Measurements from ENCODE around the gene OR14A16.

Gene OR14A16, protein sequence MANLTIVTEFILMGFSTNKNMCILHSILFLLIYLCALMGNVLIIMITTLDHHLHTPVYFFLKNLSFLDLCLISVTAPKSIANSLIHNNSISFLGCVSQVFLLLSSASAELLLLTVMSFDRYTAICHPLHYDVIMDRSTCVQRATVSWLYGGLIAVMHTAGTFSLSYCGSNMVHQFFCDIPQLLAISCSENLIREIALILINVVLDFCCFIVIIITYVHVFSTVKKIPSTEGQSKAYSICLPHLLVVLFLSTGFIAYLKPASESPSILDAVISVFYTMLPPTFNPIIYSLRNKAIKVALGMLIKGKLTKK

DNA sequence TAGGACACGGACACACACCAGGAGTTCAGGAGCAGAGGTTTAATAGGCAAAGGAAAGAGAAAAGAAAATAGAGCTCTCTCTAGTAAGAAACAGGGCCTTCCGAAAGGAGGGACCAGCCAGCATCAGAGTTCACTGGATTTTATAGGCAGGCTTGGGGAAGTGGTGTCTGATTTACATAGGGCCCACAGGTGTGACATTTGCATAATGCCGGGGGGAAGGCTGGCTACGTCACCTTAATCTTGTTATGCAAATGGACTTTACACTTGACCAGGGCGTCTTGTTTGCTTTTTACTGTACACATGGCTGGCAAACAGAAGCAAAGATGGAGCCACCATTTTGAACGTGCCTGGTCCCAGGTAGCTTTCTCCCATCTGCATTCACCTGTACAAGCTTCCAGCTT lies at the start of gene OR14A16:
OR14A16 (minus strand) TSS at position 97 of the 400 bp plus-strand sequence. CDS start 8,390 bp downstream, outside the sequence.
- FAIRE-seq, result no peak

DNA sequence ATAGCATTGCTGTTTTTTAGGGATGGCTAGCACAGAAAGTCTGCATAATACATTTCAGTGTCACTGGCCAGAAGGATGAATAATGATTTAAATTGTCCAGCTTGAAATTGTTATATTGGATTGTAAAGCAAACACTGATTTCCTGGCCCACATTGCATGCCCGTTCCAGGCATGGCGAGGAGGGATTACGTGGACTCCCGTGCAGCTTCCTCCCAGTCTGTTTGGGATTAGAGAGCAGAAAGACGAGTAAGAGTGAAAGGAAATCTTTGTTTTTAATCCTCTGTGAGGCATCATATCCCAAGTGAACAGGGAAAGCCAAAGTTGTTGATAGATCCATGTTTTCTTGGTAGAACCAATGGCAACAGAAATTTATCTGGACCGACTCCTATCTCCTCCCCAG lies 41.5 kb upstream of the OR14A16 start:
- FAIRE-seq, result no peak

DNA sequence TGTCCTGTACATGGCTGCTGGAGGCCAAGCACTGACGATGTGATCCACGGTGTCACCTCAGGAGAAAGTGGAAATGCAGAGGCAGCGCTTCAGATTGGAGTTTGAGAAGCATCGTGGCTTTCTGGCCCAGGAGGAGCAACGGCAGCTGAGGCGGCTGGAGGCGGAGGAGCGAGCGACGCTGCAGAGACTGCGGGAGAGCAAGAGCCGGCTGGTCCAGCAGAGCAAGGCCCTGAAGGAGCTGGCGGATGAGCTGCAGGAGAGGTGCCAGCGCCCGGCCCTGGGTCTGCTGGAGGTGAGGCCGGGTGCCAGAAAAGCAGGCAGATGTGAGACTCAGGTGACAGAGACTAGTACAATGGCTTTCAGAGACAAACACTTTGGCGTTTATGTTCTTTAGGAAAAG lies 40.7 kb upstream of the OR14A16 start:
- FAIRE-seq, result no peak

DNA sequence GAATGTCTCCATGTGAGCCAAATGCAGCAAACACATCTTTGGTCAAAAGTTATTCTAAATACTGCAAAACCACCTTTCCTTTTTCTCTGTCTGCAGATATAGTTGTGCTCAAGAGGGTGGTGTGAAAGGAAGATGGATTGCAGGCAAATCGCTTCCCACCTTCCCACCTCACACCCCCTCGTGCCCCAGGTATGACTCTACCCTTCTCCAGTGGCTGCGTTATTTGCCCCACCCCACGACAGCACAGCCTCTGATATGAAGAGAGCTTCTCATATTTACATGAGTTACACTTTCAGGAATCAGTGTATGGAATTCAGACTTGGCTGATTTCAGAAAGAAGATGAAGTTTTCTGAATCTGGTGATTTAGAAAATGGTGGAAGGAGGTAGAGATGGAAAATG lies 38.8 kb upstream of the OR14A16 start:
- FAIRE-seq, result no peak

DNA sequence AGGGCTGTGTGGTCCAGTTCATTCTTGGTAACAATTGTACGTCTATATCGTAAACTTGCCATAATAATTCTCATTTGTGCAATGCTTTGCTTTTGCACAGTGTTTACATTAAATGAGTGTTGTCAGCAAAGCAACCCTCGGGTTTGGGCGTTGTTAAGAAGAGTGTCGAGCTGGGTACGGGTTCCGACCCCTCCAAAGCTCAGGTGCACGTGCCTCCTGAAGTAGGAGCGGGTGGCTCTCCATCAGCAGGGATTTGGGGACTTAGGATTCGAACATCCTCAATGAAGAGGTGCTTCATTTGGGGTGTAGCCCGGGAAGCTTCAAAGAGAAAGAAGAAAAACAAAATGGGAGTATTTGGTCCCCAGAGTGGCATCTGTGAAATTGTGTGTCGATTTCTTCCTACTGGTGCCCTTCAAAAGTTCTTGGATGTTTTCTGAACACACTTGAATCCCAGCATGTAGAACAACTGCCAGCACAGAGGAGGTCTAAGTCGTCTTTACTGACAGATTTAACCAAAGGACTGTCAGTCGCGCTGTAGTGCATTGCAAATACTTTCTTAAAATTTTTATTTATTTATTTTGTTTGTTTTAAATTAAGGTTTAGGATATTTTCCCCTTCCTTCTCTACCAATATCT lies 34.2 kb upstream of the OR14A16 start:
- no peak for FAIRE-seq

DNA sequence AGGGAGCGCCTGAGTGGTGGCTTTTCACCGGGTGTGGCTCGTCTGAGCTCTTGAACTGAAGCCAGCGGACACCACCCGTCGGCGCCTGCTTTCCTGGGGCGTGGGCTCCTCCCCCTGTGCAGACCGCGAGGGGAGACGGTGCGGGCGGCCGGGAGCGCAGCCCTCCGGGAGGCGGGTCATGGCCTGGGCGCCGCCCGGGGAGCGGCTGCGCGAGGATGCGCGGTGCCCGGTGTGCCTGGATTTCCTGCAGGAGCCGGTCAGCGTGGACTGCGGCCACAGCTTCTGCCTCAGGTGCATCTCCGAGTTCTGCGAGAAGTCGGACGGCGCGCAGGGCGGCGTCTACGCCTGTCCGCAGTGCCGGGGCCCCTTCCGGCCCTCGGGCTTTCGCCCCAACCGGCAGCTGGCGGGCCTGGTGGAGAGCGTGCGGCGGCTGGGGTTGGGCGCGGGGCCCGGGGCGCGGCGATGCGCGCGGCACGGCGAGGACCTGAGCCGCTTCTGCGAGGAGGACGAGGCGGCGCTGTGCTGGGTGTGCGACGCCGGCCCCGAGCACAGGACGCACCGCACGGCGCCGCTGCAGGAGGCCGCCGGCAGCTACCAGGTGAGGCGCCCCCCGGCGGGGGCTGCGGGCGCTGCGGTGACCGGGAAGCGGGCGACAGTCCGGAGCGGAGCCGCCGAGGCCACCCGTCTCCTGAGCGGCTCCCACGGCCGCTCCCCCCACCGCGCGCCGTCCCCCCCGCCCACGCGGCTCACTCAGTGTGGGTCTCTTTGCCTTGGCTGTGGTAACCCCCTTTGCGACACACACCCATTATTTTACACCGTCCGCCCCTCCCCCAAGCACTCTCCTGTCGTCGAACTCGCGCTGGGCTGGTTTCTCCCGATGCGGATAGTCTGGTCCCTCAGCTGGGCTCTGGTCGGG lies 33.4 kb upstream of the OR14A16 start, which contains the start of gene TRIM58:
TRIM58 (plus strand) TSS at position 119 of the 916 bp plus-strand sequence; CDS start at position 179, 60 bp downstream.
- no peak for FAIRE-seq

DNA sequence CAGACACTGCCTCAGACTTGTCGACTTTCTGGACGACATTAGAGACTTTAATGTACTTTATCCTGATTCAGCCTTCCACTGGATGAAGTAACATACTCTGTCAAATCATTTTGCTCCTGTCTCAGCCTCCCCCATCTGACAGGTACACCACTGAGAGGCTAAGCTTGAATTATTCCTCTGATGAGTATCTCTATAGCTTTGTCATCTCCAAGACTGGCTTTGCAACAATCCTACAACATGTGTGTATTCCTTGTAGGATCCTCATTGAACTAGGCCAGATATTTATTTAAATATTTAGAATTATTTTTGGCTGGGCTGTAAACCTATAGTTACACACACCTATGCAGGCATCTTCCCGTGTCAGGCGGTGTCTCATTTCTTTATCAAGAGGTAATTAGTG lies 32.0 kb upstream of the OR14A16 start:
- FAIRE-seq, result no peak

DNA sequence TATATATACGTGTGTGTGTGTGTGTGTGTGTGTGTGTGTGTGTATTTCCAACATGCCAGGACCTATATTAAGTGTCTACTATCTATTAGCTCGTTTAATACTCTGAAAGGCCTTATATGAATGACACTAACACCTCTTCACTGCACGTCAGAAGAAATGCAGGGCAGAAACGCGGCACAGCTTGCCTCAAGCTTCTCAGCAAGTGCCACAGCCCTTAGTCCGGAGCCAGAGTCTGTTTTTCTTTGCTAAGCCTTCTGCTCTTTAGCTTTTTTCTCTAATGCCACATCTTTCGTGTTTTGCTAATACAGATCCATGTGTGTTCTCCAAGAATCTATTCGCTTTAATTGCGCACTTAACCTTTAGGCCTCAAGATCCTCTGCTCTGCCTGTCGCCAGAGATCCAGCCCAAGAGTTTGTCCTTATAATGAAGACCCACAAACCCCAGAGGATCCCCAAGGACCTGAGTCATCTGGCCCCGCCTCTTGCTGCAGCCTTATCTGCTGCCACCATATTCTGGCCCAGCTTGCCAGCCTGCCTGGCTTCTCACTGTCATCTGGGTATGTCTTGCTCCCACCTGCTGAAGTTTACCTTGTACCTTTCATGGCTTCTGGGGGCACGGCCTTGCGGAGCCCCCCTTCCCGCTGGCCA lies 31.1 kb upstream of the OR14A16 start:
- no peak for FAIRE-seq

DNA sequence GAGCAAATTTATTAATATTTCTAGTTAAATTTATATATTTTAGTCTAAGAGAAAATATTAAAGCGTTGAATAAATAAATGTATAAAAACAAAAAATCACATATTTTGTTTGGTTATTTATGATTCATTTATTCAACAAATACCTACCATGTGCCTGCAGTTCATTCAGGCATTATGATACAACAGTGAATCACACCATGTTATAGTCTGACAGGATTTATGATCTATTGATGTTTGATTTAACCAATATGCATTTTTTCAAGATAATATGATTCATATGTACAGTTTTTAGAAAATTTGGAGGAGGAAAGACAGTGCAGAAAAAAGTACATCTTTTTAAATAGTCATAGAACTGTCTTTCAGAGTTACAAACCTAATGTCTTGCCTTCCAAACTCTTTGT lies 25.7 kb upstream of the OR14A16 start:
- no peak for FAIRE-seq

DNA sequence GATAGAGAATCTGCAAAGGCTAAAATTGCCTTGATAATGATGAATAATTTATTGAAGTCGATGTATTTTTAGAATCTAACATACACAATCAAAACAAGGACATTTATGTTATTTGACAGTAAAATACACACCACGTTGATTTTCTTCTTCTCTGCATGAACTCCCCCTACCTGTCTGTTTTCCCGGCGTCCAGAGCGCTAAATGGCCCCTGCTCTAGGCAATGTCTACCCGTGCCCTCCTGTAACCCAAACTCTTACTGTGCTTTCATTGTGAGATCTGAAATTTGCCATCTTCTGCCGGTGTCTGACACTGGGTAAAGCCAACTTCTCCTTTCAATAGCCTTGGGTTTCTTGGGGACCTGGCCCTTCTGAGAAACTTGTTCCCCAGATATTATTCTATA lies 24.4 kb upstream of the OR14A16 start:
- FAIRE-seq, result no peak

DNA sequence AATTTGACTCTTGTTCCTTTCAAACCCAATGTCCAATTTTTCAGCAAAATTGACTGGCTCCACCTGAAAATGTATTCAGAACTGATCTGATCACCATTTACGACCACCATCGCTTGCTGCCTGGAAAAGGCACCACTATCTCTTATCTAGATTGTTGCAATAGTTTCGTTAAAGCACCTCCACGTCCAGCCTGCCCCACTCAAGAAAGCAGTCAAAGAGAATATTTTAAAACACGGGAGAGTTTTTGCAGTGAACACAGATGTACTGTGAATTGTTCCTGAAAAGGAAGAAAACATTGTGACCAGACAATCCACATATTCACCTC lies 21.7 kb upstream of the OR14A16 start:
- no peak for FAIRE-seq

DNA sequence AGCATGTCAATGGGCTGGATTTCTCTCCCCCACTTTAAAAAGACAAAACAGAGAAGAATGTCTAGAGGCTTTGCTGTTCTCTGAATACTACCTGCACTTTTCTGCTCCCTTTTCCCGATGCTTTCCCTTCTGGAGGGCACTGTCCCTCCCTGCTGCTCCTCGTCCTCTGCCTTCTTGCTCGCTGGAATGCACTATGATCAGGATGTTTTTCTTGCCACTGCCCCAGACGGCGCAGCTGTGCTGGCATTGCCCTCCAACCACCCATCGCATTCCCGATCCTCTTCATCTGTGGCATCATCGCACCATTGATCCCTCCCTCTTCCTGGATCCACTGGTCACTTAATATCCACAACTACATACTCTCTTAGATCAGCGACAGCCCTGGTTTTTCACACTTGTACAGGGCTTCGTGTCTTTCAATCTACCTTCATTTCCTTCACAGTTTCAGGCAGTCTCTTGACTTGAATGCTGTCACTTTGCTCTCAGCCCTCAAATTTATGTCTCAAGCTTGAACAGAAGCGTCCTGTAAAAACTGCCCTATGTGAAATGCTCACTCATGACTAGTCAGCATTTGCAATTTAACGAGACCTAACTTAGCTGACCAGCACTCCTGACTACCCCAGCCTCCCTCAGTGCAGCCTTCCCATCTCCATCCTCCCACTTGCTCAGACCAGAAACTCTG lies 21.2 kb upstream of the OR14A16 start:
- FAIRE-seq, result no peak

DNA sequence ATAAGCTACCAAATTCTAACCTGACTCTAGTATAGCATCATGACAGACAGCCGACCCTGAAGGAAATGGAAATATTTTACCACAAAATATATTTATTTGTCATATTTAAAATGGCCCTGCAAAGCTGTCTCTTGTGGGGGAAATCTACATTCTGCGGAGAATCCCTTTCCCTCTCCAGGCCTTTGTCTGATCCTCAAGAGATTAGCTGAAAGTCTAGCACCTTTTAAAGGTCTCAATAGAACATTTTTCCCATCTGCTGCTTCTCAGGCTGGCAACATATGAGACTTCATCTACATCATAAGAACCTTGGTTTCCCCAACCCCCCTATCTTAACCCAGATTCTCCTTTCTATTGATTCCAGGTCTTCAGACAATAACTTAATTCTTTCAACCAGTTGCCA lies 19.5 kb upstream of the OR14A16 start:
- no peak for FAIRE-seq

DNA sequence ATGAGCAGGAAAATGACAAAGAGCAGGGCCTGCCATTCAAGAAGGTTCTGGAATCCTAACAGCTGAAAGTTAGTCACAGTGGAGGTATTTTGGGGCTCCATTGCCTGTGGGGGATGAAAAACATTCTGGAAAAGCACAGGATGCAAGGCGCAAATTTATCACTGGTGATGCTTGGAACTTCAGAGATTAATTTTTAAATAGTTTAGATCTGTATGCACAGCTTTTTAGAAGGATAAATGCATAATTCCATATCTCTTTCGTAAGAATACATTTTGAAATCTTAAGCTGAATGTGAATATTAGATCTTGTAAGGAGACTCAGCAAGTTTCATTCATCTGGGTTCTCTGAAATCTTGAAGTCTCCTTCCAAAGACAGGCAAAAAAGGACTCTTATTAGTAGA lies 17.9 kb upstream of the OR14A16 start, which contains the start of gene OR11L1:
OR11L1 (minus strand) TSS at position 101 of the 400 bp plus-strand sequence; CDS start at position 101, 0 bp downstream.
- no peak for FAIRE-seq

DNA sequence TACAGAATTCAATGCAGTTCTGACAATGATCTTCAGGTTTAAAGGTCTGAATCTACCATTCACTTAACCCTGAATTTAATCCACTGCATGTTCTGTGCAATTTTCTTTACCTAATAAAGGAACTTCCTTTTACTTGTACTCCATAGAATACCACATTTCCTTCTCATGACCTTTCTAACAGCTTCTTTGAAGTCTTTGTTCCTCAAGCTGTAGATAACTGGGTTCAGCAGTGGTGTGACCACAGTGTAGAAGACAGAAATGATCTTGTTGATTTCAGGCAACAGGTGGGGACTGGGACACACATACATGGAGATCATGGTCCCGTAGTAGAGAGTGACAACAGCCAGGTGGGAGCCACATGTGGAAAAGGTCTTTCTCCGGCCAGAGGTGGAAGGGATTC lies 16.9 kb upstream of the OR14A16 start:
- FAIRE-seq, result no peak

DNA sequence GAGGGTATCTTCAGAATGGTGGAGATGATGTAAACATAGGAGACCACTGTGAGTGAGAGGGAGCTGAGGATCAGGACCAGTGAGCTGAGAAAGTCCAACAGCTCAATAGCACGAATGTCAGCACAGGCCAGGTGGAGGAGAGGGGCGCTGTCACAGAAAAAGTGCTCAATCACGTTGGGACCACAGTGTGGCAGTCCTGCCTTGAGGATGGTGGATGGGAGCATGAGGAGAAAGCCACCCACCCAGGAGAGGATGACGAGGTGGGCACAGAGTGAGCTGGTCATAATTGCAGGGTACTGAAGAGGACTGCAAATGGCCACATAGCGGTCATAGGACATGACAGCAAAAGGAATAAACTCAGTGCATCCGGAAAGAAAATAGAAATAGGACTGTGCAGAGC lies 9.7 kb upstream of the OR14A16 start:
- FAIRE-seq, result no peak

DNA sequence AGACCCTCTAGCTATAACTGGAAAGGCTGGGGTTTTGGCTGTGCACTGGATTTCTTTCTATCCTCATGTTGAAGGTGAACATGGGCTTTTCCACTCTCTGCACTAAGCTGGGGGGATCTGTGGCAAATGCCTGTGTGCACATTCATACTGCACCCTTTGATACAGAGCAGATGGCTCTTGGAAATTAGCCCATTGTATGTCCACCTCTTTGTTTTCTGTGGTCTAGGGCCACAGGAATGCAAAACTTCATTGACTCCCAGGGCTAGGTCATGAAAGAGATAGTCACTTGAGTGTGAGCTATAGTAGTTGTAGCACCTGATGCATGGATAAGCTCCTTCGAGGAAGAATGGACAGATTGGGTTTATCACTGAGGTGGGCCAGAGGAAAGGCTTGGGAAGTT lies 5.7 kb upstream of the OR14A16 start:
- FAIRE-seq, result no peak

DNA sequence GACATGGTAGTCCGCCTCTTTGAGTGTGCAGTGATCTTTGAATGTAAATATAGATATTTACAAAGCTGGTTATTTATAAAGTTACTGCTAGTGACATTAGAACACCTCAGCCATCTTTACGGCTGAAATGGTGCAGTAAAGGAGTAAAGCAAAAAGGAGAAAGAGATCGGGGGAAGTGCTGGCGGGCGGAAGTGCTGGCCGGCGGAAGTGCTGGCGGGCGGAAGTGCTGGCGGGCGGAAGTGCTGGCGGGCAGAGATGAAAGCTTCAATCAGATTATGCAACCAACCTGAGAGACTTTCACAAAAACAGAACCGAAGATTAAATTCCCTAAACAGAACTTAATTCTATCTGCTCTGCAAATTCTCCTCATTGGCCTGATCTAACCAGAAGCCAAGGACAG lies 1.4 kb upstream of the OR14A16 start:
- no peak for FAIRE-seq

DNA sequence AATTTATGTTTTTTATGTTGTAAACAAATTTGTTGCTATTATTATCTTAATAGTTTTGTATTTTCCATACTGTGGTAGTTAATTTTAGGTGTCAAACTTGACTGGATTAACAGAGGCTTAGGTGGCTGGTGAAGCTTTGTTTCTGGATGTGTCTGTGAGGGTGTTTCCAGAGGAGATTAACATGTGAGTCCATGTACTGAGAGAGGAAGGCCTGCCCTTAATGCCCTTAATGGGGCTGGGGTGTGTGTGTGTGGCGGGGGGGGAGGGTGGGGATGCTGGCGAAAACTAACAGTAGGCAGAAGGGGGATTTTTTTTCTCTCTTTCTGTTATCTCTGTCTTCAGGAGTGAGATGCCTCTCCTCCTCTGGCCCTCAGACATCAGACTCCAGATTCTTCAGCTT lies 1.9 kb downstream of the OR14A16 start:
- FAIRE-seq, result no peak

DNA sequence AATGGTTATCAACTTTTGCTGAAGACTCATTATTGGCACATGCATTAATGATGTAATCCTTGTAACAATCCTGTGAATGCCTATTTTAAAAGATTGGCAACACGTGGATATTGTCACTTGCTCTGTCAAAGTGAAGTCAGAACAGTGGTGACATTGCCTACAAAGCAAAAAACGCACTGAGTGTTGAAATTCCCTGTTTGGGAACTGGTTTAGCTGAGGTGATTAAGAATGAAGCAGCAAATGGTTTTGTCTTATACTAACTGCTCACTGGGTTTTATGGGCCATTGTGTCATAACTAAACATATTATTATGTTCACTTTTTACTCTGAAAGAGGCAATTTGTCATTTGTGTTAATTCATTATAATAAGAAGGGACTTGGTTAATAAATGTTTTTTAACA lies 11.3 kb downstream of the OR14A16 start:
- no peak for FAIRE-seq

DNA sequence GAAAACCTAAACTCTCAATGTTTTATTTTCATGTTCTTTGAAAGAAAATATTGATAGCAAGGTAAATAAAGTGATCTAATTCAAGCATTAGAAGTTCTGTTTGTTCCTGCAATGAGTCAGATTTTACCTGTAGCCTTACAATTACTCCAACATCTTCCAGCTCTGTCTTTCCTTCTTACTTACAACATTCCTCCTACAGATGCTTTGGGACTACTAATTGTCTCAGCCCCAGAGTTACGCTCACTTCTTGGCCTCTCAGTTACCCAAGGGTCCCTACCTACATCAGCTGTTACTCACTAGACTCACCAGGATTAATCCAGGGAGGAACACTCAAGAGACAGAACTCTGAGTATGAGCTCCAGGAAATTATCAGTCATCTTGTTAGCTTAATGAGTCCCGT lies 26.4 kb downstream of the OR14A16 start:
- no peak for FAIRE-seq

DNA sequence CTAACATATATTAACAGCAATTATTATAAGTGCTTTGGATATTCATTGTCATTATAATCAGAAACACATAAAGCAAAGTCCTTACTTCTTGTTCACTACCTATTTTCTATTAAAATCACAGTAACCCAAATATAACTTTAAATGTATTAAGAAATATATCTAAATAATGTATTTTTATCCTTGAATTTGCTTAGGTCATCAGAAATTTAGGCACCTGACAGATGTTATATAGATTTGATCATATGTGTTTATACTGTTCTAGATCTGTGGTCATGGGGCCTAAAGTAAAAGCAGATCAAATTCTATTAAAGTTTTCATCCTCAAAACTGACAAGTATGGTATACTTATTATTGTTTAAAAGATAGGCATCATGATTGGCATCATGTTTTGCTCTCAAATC lies 54.3 kb downstream of the OR14A16 start:
- no peak for FAIRE-seq

All from A204.1 (cell line).